ENCODE measurements around the gene ZEB2.

Gene ZEB2

DNA sequence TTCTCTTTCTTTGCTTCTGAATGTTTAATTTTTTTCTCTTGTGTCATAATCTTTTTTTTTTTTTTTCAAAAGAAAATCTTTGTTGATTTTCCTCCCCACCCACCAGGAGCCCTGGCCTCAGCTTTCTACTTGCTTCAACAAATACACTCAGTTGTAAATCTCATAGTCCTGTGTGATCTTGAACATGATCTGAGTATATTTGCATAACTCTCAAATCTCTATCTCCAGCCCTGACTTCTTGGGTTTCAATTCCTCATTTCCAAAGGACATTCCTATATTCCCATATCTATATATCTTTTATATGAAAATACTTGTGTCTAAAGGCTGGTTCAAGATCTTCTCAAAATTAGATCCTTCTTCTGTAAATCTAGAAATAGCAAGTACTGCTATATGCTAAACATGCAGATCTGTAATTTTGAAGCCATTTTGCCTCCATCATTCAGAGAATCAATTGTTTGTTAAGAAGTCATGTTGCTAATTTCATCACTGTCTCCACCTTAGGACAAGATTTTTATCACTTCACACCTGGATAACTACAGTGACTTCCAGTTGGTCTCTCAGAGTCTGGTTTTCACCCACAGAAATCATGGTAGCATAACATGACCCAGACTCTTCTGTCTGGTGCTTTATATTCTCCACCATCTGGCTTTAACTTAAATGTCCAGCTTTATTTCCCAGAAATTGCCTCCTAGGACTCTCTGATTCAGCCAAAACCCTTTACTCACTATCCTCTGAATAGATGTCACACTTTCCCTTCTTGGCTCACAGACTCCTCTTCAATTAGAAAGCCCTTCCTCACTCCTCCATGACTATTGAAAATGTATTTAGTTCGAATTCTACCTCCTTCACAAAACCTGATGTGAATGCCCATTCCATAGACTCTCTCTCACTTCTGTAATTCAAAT, 98.1 kb downstream of the ZEB2 start:
- H3K36me3 ChIP-seq (ENCODE audit: insufficient read depth, low read length): peaks cover 76% of the 10 kb centered on the region
- peaks cover 5% of the 10 kb centered on the region for H3K9me3 ChIP-seq (ENCODE audit: low read length)
- H3K27me3 ChIP-seq (ENCODE audit: insufficient read depth, low read length): no peaks in the 10 kb centered on the region
- H2AFZ ChIP-seq (ENCODE audit: low read depth, low read length): no peak overlapping the region
- no peak overlapping the region for H3K4me3 ChIP-seq (ENCODE audit: low read length)
- H3K4me1 ChIP-seq (ENCODE audit: insufficient read depth, low read length): no peaks in the 10 kb centered on the region

DNA sequence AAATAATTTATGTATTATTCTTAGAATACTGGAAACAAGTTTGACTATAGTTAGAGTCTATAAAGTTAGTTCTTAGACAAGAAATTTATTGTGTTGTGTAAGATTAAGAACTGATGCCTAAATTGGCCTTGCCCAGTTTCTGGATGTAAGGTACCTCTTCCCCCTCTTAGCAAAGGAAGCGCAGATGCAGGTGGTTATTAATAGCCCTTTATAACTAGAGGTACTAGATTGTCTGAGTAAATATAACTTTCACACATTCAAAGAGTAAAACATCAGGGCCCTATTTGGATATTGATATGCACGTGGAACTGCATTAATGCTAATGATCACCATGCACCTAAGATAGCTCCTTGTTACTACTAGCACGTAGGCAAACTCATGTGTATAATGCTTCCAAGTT, 100.7 kb downstream of the ZEB2 start:
- Histone ChIP-seq H3K36me3 (ENCODE audit: insufficient read depth, low read length) (peaks cover 79% of the 10 kb centered on the region), H3K4me1 (ENCODE audit: insufficient read depth, low read length) (no peaks in the 10 kb centered on the region), H2AFZ (ENCODE audit: low read depth, low read length) (no peak overlapping the region), H3K27me3 (ENCODE audit: insufficient read depth, low read length) (no peaks in the 10 kb centered on the region), H3K4me3 (ENCODE audit: low read length) (no peak overlapping the region), H3K9me3 (ENCODE audit: low read length) (peaks cover 5% of the 10 kb centered on the region)

DNA sequence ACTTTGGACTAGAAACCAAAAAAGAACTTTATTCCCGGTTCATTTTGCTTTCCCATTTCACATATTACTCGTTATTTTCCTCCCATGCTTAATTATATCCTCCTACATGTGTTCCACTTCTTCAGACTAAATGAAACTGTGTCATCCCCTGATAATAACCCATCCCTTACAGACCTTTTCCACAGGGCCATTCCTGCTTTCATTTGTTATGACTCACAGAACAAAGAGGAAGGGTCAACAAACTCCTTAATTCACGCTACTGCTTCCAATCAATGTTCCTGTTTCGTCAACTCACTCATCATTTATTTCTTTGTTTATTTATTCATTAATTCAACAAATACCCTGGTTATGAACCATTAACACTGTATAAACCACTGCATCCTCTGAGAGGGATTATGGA, 104.5 kb downstream of the ZEB2 start:
- Histone ChIP-seq H2AFZ (ENCODE audit: low read depth, low read length) (no peak overlapping the region), H3K4me3 (ENCODE audit: low read length) (no peak overlapping the region), H3K4me1 (ENCODE audit: insufficient read depth, low read length) (no peaks in the 10 kb centered on the region), H3K36me3 (ENCODE audit: insufficient read depth, low read length) (peaks cover 60% of the 10 kb centered on the region), H3K27me3 (ENCODE audit: insufficient read depth, low read length) (no peaks in the 10 kb centered on the region), H3K9me3 (ENCODE audit: low read length) (peaks cover 5% of the 10 kb centered on the region)

DNA sequence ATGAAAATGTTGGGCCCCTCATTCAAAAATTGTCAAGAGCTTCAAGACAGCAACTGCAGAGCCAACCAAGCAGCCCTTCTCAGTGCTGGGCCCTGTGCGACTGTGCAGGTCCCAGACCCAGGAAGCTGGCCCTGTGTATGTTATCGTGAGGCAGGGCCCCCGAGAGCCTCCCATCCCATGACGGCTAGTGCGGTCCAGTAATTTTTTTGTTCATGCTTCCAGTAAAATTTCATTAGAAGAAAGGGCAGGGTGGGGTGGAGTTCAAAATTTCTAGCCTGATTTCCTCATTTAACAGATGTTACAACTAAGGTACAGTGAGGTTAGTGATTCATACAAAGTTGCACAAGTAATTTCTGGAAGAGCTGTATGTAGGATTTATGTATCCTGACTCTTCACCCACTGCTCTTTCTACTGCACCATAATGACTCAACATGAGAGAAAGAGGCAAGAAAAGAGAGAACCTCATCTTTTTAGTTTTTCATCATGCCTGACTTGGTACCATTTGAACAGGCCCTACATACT, 105.5 kb downstream of the ZEB2 start:
- Histone ChIP-seq H2AFZ (ENCODE audit: low read depth, low read length) (no peak overlapping the region), H3K27me3 (ENCODE audit: insufficient read depth, low read length) (no peaks in the 10 kb centered on the region), H3K4me3 (ENCODE audit: low read length) (no peak overlapping the region), H3K9me3 (ENCODE audit: low read length) (peaks cover 5% of the 10 kb centered on the region), H3K4me1 (ENCODE audit: insufficient read depth, low read length) (no peaks in the 10 kb centered on the region), H3K36me3 (ENCODE audit: insufficient read depth, low read length) (peaks cover 56% of the 10 kb centered on the region)

DNA sequence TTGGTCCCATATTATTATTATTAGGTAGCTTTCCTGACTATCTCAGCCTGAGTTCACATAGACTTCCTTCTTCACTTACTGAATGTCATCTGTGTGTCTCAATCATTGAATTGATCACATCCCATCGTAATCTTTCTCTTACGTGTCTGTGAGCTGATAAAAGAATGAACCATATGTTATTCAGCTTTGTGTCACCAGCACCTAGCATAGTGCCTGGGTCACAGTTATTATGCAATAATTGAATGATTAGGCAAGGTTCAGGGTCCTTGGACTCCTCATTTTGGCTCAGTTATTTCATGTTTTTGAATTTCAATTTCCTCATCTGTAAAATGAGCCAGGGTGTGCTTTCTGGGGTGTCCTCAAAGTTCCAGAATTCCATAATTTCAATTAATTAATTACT, 107.2 kb downstream of the ZEB2 start:
- H3K36me3 ChIP-seq (ENCODE audit: insufficient read depth, low read length): peaks cover 62% of the 10 kb centered on the region
- no peak overlapping the region for H3K4me3 ChIP-seq (ENCODE audit: low read length)
- no peaks in the 10 kb centered on the region for H3K4me1 ChIP-seq (ENCODE audit: insufficient read depth, low read length)
- peaks cover 5% of the 10 kb centered on the region for H3K9me3 ChIP-seq (ENCODE audit: low read length)
- H3K27me3 ChIP-seq (ENCODE audit: insufficient read depth, low read length): no peaks in the 10 kb centered on the region
- no peak overlapping the region for H2AFZ ChIP-seq (ENCODE audit: low read depth, low read length)

DNA sequence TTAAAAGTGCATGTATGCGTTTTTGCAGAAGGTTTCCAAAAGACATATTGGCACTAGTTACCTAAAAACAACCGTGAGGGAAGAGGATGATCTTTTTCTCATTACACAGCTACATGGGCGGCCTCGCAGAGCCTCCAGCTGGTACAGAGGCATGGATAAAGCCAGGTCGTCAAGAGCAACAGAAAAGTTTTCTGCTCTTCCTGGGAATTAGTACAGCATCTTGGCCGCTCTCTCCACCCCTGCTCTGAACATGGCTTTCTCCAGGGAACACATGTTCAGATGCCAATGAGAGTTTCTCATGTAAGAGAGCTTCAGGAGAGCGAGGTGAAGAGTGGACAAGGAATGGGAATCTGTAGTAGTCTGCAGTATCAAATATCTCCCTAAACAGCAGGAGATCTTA, 108.4 kb downstream of the ZEB2 start:
- Histone ChIP-seq H3K36me3 (ENCODE audit: insufficient read depth, low read length) (peaks cover 56% of the 10 kb centered on the region), H3K27me3 (ENCODE audit: insufficient read depth, low read length) (no peaks in the 10 kb centered on the region), H2AFZ (ENCODE audit: low read depth, low read length) (no peak overlapping the region), H3K4me3 (ENCODE audit: low read length) (no peak overlapping the region), H3K9me3 (ENCODE audit: low read length) (no peaks in the 10 kb centered on the region), H3K4me1 (ENCODE audit: insufficient read depth, low read length) (no peaks in the 10 kb centered on the region)

DNA sequence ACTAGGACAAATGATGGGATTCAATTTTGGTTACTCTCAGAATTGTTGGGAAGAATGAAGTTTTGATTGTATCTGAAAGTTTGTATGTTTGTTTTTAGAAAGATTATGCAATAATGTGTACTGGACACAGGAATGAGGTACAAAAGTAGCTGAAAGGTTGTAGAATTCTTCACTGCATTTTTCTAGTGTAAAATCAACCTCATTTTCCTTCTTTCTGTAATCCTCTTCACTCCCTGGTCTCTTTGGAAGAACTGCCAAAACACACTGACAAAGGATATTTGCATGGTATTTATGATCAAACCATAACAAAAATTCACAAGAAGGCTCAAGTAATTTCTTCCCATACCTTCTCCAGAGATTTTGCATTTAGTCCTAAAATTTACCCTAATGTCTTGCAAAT, 110.7 kb downstream of the ZEB2 start:
- no peaks in the 10 kb centered on the region for H3K27me3 ChIP-seq (ENCODE audit: insufficient read depth, low read length)
- H3K36me3 ChIP-seq (ENCODE audit: insufficient read depth, low read length): peaks cover 55% of the 10 kb centered on the region
- H3K4me1 ChIP-seq (ENCODE audit: insufficient read depth, low read length): no peaks in the 10 kb centered on the region
- H2AFZ ChIP-seq (ENCODE audit: low read depth, low read length): no peak overlapping the region
- no peaks in the 10 kb centered on the region for H3K9me3 ChIP-seq (ENCODE audit: low read length)
- no peak overlapping the region for H3K4me3 ChIP-seq (ENCODE audit: low read length)

DNA sequence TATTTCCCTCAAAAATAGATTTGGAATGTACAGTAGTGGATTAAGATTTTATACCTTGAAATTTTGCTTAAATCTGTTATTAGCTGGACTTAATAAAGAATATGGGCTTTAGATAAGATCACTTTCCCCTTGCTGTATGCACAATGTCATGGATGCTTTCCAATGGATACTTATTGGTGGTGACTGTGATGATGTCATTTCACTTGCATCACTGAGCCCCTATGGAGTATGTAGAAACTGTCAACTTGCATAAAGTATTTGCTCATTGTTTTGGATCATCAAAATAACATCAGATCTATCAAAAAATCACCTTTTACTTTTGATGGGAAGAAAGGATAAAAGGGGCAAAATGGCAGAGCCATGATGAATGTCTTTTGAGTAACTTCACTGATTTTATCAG, 112.7 kb downstream of the ZEB2 start:
- H3K36me3 ChIP-seq (ENCODE audit: insufficient read depth, low read length): peaks cover 56% of the 10 kb centered on the region
- peaks cover 7% of the 10 kb centered on the region for H3K4me1 ChIP-seq (ENCODE audit: insufficient read depth, low read length)

DNA sequence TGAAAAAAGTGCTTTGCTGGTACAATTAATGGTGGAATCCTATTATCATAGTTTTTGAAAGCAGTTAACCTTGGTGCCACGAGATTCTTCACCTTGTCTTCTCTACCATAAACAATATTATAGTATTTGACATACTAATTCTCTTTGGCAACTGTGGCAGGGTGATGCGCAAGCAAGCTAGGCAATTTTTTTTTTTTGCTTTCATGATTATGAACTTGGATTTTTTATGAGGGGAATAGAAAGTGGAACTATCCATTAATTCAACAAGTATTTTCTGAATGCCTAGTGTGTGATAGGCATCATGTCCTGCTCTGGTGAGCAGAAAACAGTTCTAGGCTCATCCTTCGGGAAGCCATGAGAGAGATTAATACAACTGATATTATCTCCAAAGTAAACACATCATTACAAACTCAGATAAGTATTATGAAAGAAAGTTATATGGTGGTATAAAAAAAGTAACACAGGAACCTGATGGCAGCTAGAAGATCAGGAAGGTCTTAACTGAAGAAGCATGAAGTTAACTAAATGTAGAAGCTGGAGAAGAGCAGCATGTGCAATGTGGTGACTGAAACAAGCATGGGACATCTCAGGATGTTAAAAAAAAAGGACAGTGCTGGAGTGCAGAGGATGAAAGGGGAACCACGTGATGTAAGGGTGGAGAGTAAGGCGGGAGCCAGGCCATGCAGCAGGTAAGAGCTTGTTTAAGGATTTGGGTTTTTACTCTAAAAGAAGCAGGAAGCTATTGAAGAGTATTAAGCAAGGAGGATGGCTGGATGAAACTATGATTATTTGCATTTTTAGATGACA, 113.7 kb downstream of the ZEB2 start:
- Histone ChIP-seq H3K4me1 (ENCODE audit: insufficient read depth, low read length) (peaks cover 17% of the 10 kb centered on the region), H3K36me3 (ENCODE audit: insufficient read depth, low read length) (peaks cover 61% of the 10 kb centered on the region), H2AFZ (ENCODE audit: low read depth, low read length) (no peak overlapping the region), H3K27me3 (ENCODE audit: insufficient read depth, low read length) (no peaks in the 10 kb centered on the region), H3K9me3 (ENCODE audit: low read length) (no peaks in the 10 kb centered on the region), H3K4me3 (ENCODE audit: low read length) (no peak overlapping the region)

More for the DNA sequence above, 112.7 kb downstream of the ZEB2 start:
- H3K27me3 ChIP-seq (ENCODE audit: insufficient read depth, low read length): no peaks in the 10 kb centered on the region
- no peak overlapping the region for H2AFZ ChIP-seq (ENCODE audit: low read depth, low read length)
- no peaks in the 10 kb centered on the region for H3K9me3 ChIP-seq (ENCODE audit: low read length)
- H3K4me3 ChIP-seq (ENCODE audit: low read length): no peak overlapping the region

DNA sequence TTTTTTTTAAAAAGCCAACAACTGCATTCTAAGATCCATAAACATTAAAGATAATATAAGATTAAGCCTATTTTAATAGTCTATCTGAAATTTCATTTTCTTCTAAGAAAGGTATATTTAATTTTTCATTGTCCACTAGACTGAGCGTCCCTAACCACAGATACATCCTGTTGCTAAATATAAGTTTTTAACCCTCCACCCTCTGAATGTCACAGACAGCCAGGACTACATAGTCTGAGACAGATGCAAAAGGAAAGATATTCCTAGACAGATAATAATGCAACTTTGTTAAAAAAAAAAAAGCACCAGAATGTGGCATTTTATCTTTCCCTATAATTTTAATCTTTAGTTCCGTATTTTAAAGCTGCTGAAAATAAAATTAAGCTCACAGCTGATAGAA, 114.6 kb downstream of the ZEB2 start:
- Histone ChIP-seq H3K4me3 (ENCODE audit: low read length) (no peak overlapping the region), H3K4me1 (ENCODE audit: insufficient read depth, low read length) (peaks cover 17% of the 10 kb centered on the region), H3K27me3 (ENCODE audit: insufficient read depth, low read length) (no peaks in the 10 kb centered on the region), H3K36me3 (ENCODE audit: insufficient read depth, low read length) (peaks cover 69% of the 10 kb centered on the region), H2AFZ (ENCODE audit: low read depth, low read length) (no peak overlapping the region), H3K9me3 (ENCODE audit: low read length) (no peaks in the 10 kb centered on the region)

DNA sequence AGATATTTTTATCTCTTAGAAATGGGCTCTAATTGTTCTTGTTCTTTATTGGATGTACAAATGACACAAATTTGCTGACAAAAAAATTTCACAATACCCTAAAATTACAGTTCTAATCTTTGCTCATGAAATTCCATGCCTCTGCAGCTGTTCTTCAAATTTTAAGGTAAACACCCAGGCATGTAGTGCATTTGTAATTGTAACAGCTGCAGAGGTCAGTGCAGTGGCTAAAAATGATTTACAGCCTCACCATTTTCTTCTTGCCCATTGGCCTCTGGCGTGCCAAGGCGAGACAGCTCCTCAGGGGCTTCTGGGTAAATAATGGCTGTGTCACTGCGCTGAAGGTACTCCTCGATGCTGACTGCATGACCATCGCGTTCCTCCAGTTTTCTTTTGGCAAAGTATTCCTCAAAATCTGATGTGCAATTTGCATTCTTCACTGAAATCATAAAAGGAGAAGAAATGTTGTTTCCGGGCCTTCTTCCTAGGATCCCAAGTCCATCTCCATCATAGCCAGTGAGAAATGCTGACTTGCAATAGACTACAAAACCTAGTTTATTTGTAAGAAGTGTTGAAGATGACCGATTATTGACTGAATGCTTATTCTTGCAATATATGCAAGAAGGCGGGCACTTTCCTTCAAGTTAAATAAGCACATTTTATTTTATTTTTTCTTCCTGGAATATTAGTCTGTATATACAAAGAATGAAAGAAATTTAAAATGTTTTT, 115.2 kb downstream of the ZEB2 start:
- peaks cover 17% of the 10 kb centered on the region for H3K4me1 ChIP-seq (ENCODE audit: insufficient read depth, low read length)
- no peak overlapping the region for H2AFZ ChIP-seq (ENCODE audit: low read depth, low read length)
- no peaks in the 10 kb centered on the region for H3K27me3 ChIP-seq (ENCODE audit: insufficient read depth, low read length)
- no peak overlapping the region for H3K4me3 ChIP-seq (ENCODE audit: low read length)
- peaks cover 75% of the 10 kb centered on the region for H3K36me3 ChIP-seq (ENCODE audit: insufficient read depth, low read length)
- no peaks in the 10 kb centered on the region for H3K9me3 ChIP-seq (ENCODE audit: low read length)

DNA sequence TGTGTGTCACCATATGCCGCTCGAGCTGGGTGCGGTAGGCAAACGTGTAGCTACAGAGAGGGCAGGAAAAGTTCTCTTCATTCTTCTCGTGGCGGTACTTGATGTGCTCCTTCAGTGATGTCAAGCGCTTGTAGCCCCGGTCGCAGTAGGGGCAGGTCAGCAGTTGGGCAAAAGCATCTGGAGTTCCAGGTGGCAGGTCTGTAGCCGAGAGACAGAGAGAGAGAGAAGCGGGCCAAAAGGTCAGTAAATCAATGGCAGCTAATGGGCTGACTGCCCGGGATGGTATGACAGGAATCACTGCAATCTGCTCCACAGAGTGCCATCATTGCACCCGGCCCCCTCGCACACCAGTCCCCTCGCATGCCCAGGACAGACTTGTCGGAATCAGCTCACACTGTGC, 116.0 kb downstream of the ZEB2 start:
- no peak overlapping the region for H3K4me3 ChIP-seq (ENCODE audit: low read length)
- no peak overlapping the region for H2AFZ ChIP-seq (ENCODE audit: low read depth, low read length)
- no peaks in the 10 kb centered on the region for H3K27me3 ChIP-seq (ENCODE audit: insufficient read depth, low read length)
- peaks cover 76% of the 10 kb centered on the region for H3K36me3 ChIP-seq (ENCODE audit: insufficient read depth, low read length)
- peaks cover 17% of the 10 kb centered on the region for H3K4me1 ChIP-seq (ENCODE audit: insufficient read depth, low read length)
- H3K9me3 ChIP-seq (ENCODE audit: low read length): no peaks in the 10 kb centered on the region

DNA sequence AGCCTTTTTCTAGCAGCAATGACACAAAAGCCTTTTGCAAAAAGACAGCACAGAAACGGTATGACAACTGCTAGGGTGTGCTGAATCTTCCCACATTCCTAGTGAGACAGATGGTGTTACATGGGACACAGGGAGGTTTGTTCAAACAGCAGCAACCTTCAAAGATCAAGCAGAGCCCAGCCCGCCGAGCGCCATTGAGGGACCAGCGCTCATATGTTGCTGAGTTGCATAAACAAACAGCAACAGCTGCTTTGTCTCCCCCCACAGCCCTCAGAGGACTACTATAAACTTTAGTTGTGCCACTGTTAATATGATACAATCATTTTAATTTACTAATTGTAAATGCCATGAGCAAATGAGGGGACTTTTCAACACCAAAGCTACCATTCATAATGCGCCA, 117.7 kb downstream of the ZEB2 start:
- peaks cover 77% of the 10 kb centered on the region for H3K36me3 ChIP-seq (ENCODE audit: insufficient read depth, low read length)
- peaks cover 17% of the 10 kb centered on the region for H3K4me1 ChIP-seq (ENCODE audit: insufficient read depth, low read length)
- no peak overlapping the region for H2AFZ ChIP-seq (ENCODE audit: low read depth, low read length)
- H3K9me3 ChIP-seq (ENCODE audit: low read length): no peaks in the 10 kb centered on the region
- no peak overlapping the region for H3K4me3 ChIP-seq (ENCODE audit: low read length)
- H3K27me3 ChIP-seq (ENCODE audit: insufficient read depth, low read length): no peaks in the 10 kb centered on the region
